A549 (cell line): Measurements from ENCODE around the gene ARFGEF2. TPM values are rescaled to one million over a fixed set of nuclear protein-coding genes. Genes with fewer than 3 reads are reported as not detected.

Experiments
- ATAC-seq, 2 experiments: fragments of 200-7000 bp in 1 of 2; fragments of >200 bp in 1 of 2; cut with Nextera tagmentation in 1 of 2; cut with Tn5 transposase in 1 of 2; 3 replicates each; pipeline versions ENCODE4 v1.8.0 to v1.9.1; 2018 to 2020; ENCODE audit warnings: mild to moderate bottlenecking in 1 of 2, moderate library complexity in 1 of 2
- CTCF ChIA-PET: fragments of 300-600 bp; sonication (Branson Sonifier 250); formaldehyde crosslinking; extraction: SDS; loops from one replicate; lab custom pipeline; 2021; ENCODE audit warnings: antibody characterized with exemption, inconsistent platforms; lab: Yijun Ruan, JAX
- POLR2A ChIA-PET: fragments of 350-600 bp; formaldehyde crosslinking; extraction: SDS; loops from one replicate; lab custom pipeline; 2021; ENCODE audit warnings: antibody characterized with exemption, inconsistent platforms; lab: Yijun Ruan, JAX
- DNase-seq, 2 experiments: peaks; one replicate each; pipeline versions ENCODE4 v3.0.0 to v3.0.0-alpha.2; 2011 to 2016; ENCODE audit warnings: low read depth in 1 of 2, low spot score in 1 of 2
- FAIRE-seq: peaks from 2 replicates; lab custom pipeline; 2011; peaks lifted over from hg19 to GRCh38; lab: Jason Lieb, UNC
- H3K27ac ChIP-seq, 2 experiments: fragments of >200 bp; sonication (Bioruptor Twin); formaldehyde crosslinking; 3 replicates each; pipeline ENCODE4 v1.5.1; 2016 to 2017
- H3K4me1 ChIP-seq: fragments of >200 bp; sonication (Bioruptor Twin); formaldehyde crosslinking; 3 replicates; pipeline ENCODE4 v1.6.1; 2016
- H3K4me2 ChIP-seq: fragments of >200 bp; sonication (Bioruptor Twin); formaldehyde crosslinking; 3 replicates; pipeline ENCODE4 v1.6.1; 2016
- H3K4me3 ChIP-seq: fragments of >200 bp; sonication (Bioruptor Twin); formaldehyde crosslinking; 3 replicates; pipeline ENCODE4 v1.5.1; 2016
- H3K9me3 ChIP-seq: fragments of >200 bp; sonication (Bioruptor Twin); formaldehyde crosslinking; 3 replicates; pipeline ENCODE4 v1.6.1; 2016
- ELK1 ChIP-seq: fragments of 150-350 bp; IDR thresholded peaks from 2 replicates; pipeline ENCODE4 v1.6.1; 2014; ENCODE audit warnings: low read depth, mild to moderate bottlenecking, low read length
- EP300 ChIP-seq, 2 experiments: fragments of >200 bp; sonication (Bioruptor Twin); formaldehyde crosslinking; IDR thresholded peaks; 2 replicates in 1 of 2; 3 replicates in 1 of 2; pipeline ENCODE4 v1.6.1; 2016 to 2017
- FOSL2 ChIP-seq, 2 experiments: fragments of 450-650 bp in 1 of 2; fragments of >200 bp in 1 of 2; sonication (Bioruptor Twin) in 1 of 2; formaldehyde crosslinking; IDR thresholded peaks; 2 replicates each; pipeline versions ENCODE4 v1.5.0 to v1.6.1; 2016 to 2020; ENCODE audit warnings: mild to moderate bottlenecking in 1 of 2, moderate library complexity in 1 of 2
- HES2 ChIP-seq: fragments of >200 bp; sonication (Bioruptor Twin); formaldehyde crosslinking; IDR thresholded peaks from 2 replicates; pipeline ENCODE4 v1.6.1; 2016
- HEYL ChIP-seq: fragments of 250-450 bp; sonication (Bioruptor Pico); IDR thresholded peaks from 2 replicates; pipeline ENCODE4 v1.8.0; 2021; ENCODE audit warnings: mild to moderate bottlenecking, moderate library complexity
- JUN ChIP-seq, 2 experiments: fragments of >200 bp; sonication (Bioruptor Twin); formaldehyde crosslinking; IDR thresholded peaks; 2 replicates in 1 of 2; 3 replicates in 1 of 2; pipeline ENCODE4 v1.6.1; 2016 to 2017
- MAFK ChIP-seq: fragments of 450-650 bp; IDR thresholded peaks from 2 replicates; pipeline ENCODE4 v1.6.1; 2014; ENCODE audit not compliant: partially characterized antibody
- MAX ChIP-seq: IDR thresholded peaks from 2 replicates; pipeline ENCODE4 v1.6.1; 2012
- MAZ ChIP-seq: fragments of 150-350 bp; IDR thresholded peaks from 2 replicates; pipeline ENCODE4 v1.6.1; 2014; ENCODE audit warnings: antibody characterized with exemption, low read depth, low read length, borderline replicate concordance
- NFE2L2 ChIP-seq: fragments of 150-350 bp; conservative IDR thresholded peaks from 2 replicates; pipeline ENCODE4 v1.6.1; 2014; ENCODE audit warnings: low read length
- NPAS2 ChIP-seq: fragments of 250-450 bp; sonication (Bioruptor Pico); IDR thresholded peaks from 2 replicates; pipeline ENCODE4 v1.8.0; 2022; ENCODE audit warnings: mild to moderate bottlenecking, moderate library complexity, borderline replicate concordance
- NR3C1 ChIP-seq: fragments of >200 bp; sonication (Bioruptor Twin); formaldehyde crosslinking; IDR thresholded peaks from 3 replicates; pipeline ENCODE4 v1.6.1; 2017
- PHF8 ChIP-seq: fragments of 200-600 bp; sonication (generic); IDR thresholded peaks from 2 replicates; pipeline ENCODE4 v1.6.1; 2016; ENCODE audit warnings: low read depth, mild to moderate bottlenecking, antibody characterized with exemption, moderate library complexity, borderline replicate concordance
- POLR2AphosphoS2 ChIP-seq: conservative IDR thresholded peaks from 2 replicates; pipeline ENCODE4 v1.6.1; 2012; ENCODE audit warnings: low read length, improper control_type of control experiment, inconsistent platforms
- REST ChIP-seq: fragments of 200-600 bp; sonication (generic); IDR thresholded peaks from 2 replicates; pipeline ENCODE4 v1.6.1; 2016; ENCODE audit warnings: antibody characterized with exemption, mild to moderate bottlenecking, moderate library complexity
- RFX5 ChIP-seq: fragments of 450-650 bp; IDR thresholded peaks from 2 replicates; pipeline ENCODE4 v1.7.1; 2014; ENCODE audit warnings: antibody characterized with exemption, mild to moderate bottlenecking, moderate library complexity
- SMC3 ChIP-seq: fragments of >200 bp; sonication (Bioruptor Twin); formaldehyde crosslinking; IDR thresholded peaks from 3 replicates; pipeline ENCODE4 v1.6.1; 2018; ENCODE audit warnings: inconsistent platforms
- SREBF2 ChIP-seq: fragments of 450-650 bp; IDR thresholded peaks from 2 replicates; pipeline ENCODE4 v1.6.1; 2014; ENCODE audit warnings: mild to moderate bottlenecking, moderate library complexity
- TFCP2L1 ChIP-seq: fragments of 250-450 bp; sonication (Bioruptor Pico); IDR thresholded peaks from 2 replicates; pipeline ENCODE4 v1.5.0; 2021; ENCODE audit warnings: mild to moderate bottlenecking
- ZC3H11A ChIP-seq: fragments of 450-650 bp; IDR thresholded peaks from 2 replicates; pipeline ENCODE4 v1.6.1; 2014; ENCODE audit warnings: antibody characterized with exemption, mild to moderate bottlenecking
- ZSCAN20 ChIP-seq: fragments of 250-450 bp; sonication (Bioruptor Pico); IDR thresholded peaks from 2 replicates; pipeline ENCODE4 v1.8.0; 2022; ENCODE audit warnings: mild to moderate bottlenecking, moderate library complexity
- WGBS: methylation state at CpG from one replicate; pipeline ENCODE4 v1.1.6; 2017; ENCODE audit errors: missing lambda C conversion rate; 5-methylcytosine and 5-hydroxymethylcytosine counted together
- polyA plus RNA-seq, 4 experiments: library from polyadenylated mRNA; depleted of rRNA in 3 of 4; stranded (reverse); fragments of >200 nt; fragmentation: RNase III in 1 of 4; extraction: RNeasy Plus Mini Kit Qiagen cat#74134 plus additional on column Dnase treatment in 1 of 4; gene quantifications; 2 replicates in 3 of 4; 3 replicates in 1 of 4; pipeline ENCODE4 v1.2.3, GENCODE V29; 2011 to 2017

ARFGEF2 gene
- polyA plus RNA-seq, 2 of the 4 experiments (the other 2 are of a cell fraction), result 12.3 to 24.3 TPM

GRCh38 chr20:48930035-48930434 lies 8.5 kb downstream of the ARFGEF2 start (continued):
- TF ChIP-seq MAZ (no peak), POLR2AphosphoS2 (no peak), ZSCAN20 (CRISPR knock-in tag) (no peak), JUN (IDR thresholded peaks at IDR 0.05) (no peak), NR3C1 (no peak), MAX (no peak)

GRCh38 chr20:48930878-48931277 lies 9.4 kb downstream of the ARFGEF2 start:
- ChIA-PET CTCF (interaction anchor here (3.6 kb wide), 1 partner anchor 273 kb away, joined by 8 read pairs; no protein-coding TSS in a partner anchor), POLR2A (no interaction called here)
- WGBS, result 89% methylated on average over 7 of the region's 7 CpGs
- H3K4me1 ChIP-seq, result no peaks in the 10 kb centered on the region
- DNase-seq, result no peak
- ATAC-seq, result no peak
- no peak for TF ChIP-seq NPAS2 (CRISPR knock-in tag)
- TF ChIP-seq TFCP2L1 (CRISPR knock-in tag), result no peak
- no peak for TF ChIP-seq FOSL2 (IDR thresholded peaks at IDR 0.05)
- no peak for TF ChIP-seq FOSL2 (CRISPR knock-in tag; IDR thresholded peaks at IDR 0.05)
- no peak for TF ChIP-seq SMC3
- TF ChIP-seq REST, result no peak
- no peak for TF ChIP-seq RFX5
- no peak for TF ChIP-seq NFE2L2
- TF ChIP-seq PHF8, result no peak
- no peak for TF ChIP-seq ZC3H11A
- TF ChIP-seq HEYL (CRISPR knock-in tag), result no peak
- TF ChIP-seq ELK1, result no peak
- TF ChIP-seq HES2, result no peak
- TF ChIP-seq EP300 (IDR thresholded peaks at IDR 0.05), result no peak
- no peak for TF ChIP-seq SREBF2
- TF ChIP-seq MAFK, result no peak
- H3K27ac ChIP-seq, result no peak overlapping the region
- no peak for FAIRE-seq
- H3K4me2 ChIP-seq, result no peak overlapping the region
- no peaks in the 10 kb centered on the region for H3K9me3 ChIP-seq
- H3K4me3 ChIP-seq, result no peak overlapping the region
